SU-DHL-6 (cell line): ENCODE data around the gene FAM20B.

Source experiments
- H2AFZ ChIP-seq: fragments of 200-600 bp; sonication (generic); 2 replicates; pipeline ENCODE4 v1.6.1; 2014; ENCODE audit warnings: low read depth, mild to moderate bottlenecking, moderate library complexity, mixed read lengths, antibody characterized with exemption, low read length; ENCODE audit not compliant: severe bottlenecking
- H3F3A ChIP-seq: fragments of 200-600 bp; shearing (Covaris generic); 2 replicates; pipeline ENCODE4 v1.6.0; 2016; ENCODE audit warnings: antibody characterized with exemption, mild to moderate bottlenecking; ENCODE audit not compliant: insufficient read depth
- H3K27ac ChIP-seq: fragments of 200-600 bp; sonication (generic); 2 replicates; pipeline ENCODE4 v1.5.1; 2016; ENCODE audit warnings: low read depth, mild to moderate bottlenecking, low read length, moderate library complexity, mixed read lengths
- H3K27me3 ChIP-seq: fragments of 200-600 bp; sonication (generic), shearing (Covaris generic); 2 replicates; pipeline ENCODE4 v1.6.0; 2014; ENCODE audit warnings: mild to moderate bottlenecking, low read length
- H3K36me3 ChIP-seq: fragments of 200-600 bp; sonication (generic); 2 replicates; pipeline ENCODE4 v1.6.1; 2014; ENCODE audit warnings: mild to moderate bottlenecking, low read length, mixed read lengths
- H3K4me2 ChIP-seq: fragments of 300-600, 200-600 bp; shearing (Covaris generic), sonication (generic); 2 replicates; pipeline ENCODE4 v1.6.0; 2014; ENCODE audit warnings: low read length, low read depth, mild to moderate bottlenecking; ENCODE audit not compliant: poor library complexity, severe bottlenecking
- H3K4me3 ChIP-seq: fragments of 200-600 bp; sonication (generic); 2 replicates; pipeline ENCODE4 v1.5.1; 2014; ENCODE audit warnings: antibody characterized with exemption, low read length, mild to moderate bottlenecking, mixed read lengths; ENCODE audit not compliant: insufficient read depth, poor library complexity, severe bottlenecking
- H3K79me2 ChIP-seq: fragments of 200-600 bp; sonication (generic); 2 replicates; pipeline ENCODE4 v1.6.1; 2014; ENCODE audit warnings: mild to moderate bottlenecking, low read length, moderate library complexity; ENCODE audit not compliant: insufficient read depth
- H3K9ac ChIP-seq: fragments of 200-600 bp; sonication (generic); 2 replicates; pipeline ENCODE4 v1.7.0; 2014; ENCODE audit warnings: mild to moderate bottlenecking, low read length
- H3K9me2 ChIP-seq: fragments of 200-600 bp; sonication (generic); replicated peaks from 2 replicates; pipeline ENCODE4 v1.6.1; 2014; ENCODE audit warnings: low read length; ENCODE audit not compliant: insufficient read depth
- H3K9me3 ChIP-seq: fragments of 200-600 bp; sonication (generic); 2 replicates; pipeline ENCODE4 v1.6.1; 2014; ENCODE audit warnings: low read length, mixed read lengths; ENCODE audit not compliant: insufficient read depth
- H4K20me1 ChIP-seq: fragments of 200-600 bp; sonication (generic); 2 replicates; pipeline ENCODE4 v1.6.1; 2014; ENCODE audit warnings: low read depth, mild to moderate bottlenecking, antibody characterized with exemption, low read length, moderate library complexity, mixed read lengths
- EZH2phosphoT487 ChIP-seq: fragments of 200-600 bp; sonication (generic), shearing (Covaris generic); conservative IDR thresholded peaks from 2 replicates; pipeline ENCODE4 v1.6.1; 2018; ENCODE audit warnings: mild to moderate bottlenecking, antibody characterized with exemption, low read length, moderate library complexity, mixed read lengths
- TF ChIP-seq, protein P1 (sequence below): fragments of 200-600 bp; sonication (generic); IDR thresholded peaks from one replicate; pipeline ENCODE4 v1.5.1; 2017; ENCODE audit warnings: antibody characterized with exemption, mild to moderate bottlenecking, low read length, moderate library complexity; ENCODE audit not compliant: insufficient read depth, poor library complexity, severe bottlenecking

The FAM20B gene

GRCh38 chr1:179012038-179012437 is 13.7 kb upstream of the FAM20B start:
- Histone ChIP-seq H3K9ac (no peak overlapping the region), H3K9me3 (no peaks in the 10 kb centered on the region), H3K4me3 (no peak overlapping the region), H3K4me2 (no peak overlapping the region), H4K20me1 (no peaks in the 10 kb centered on the region), H3K79me2 (no peaks in the 10 kb centered on the region), H3K9me2 (no peaks in the 10 kb centered on the region), H3K27ac (no peak overlapping the region), H3K36me3 (no peaks in the 10 kb centered on the region), H2AFZ (no peak overlapping the region), H3K27me3 (no peaks in the 10 kb centered on the region), H3F3A (no peaks in the 10 kb centered on the region)
- TF ChIP-seq, protein P1, sequence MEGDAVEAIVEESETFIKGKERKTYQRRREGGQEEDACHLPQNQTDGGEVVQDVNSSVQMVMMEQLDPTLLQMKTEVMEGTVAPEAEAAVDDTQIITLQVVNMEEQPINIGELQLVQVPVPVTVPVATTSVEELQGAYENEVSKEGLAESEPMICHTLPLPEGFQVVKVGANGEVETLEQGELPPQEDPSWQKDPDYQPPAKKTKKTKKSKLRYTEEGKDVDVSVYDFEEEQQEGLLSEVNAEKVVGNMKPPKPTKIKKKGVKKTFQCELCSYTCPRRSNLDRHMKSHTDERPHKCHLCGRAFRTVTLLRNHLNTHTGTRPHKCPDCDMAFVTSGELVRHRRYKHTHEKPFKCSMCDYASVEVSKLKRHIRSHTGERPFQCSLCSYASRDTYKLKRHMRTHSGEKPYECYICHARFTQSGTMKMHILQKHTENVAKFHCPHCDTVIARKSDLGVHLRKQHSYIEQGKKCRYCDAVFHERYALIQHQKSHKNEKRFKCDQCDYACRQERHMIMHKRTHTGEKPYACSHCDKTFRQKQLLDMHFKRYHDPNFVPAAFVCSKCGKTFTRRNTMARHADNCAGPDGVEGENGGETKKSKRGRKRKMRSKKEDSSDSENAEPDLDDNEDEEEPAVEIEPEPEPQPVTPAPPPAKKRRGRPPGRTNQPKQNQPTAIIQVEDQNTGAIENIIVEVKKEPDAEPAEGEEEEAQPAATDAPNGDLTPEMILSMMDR = no peak
- no peak for TF ChIP-seq EZH2phosphoT487

DNA sequence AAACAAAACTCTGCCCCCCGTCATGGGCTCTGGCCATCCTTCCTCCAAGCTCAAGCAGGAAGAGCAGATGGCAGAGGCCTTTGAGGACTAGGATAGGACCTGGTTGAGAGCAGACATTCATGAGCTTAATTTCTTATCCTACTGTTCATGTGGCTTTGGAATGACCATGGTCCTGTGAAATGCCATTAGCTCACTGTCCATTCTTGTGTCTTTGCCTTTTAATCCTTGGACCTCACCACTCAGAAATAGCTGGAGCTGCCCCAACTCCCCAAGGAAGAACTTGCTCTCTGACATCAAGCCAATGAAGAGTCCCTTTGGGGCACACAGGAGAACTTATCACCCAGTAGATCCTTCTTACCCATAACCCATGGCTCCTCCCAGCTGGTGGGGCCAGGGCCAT is 11.6 kb upstream of the FAM20B start:
- Histone ChIP-seq H3K9me3 (no peaks in the 10 kb centered on the region), H3K9me2 (no peaks in the 10 kb centered on the region), H2AFZ (no peak overlapping the region), H3K79me2 (no peaks in the 10 kb centered on the region), H3K4me3 (no peak overlapping the region), H3K27me3 (no peaks in the 10 kb centered on the region), H3K36me3 (no peaks in the 10 kb centered on the region), H4K20me1 (no peaks in the 10 kb centered on the region), H3K9ac (no peak overlapping the region), H3K4me2 (no peak overlapping the region), H3F3A (no peaks in the 10 kb centered on the region), H3K27ac (no peak overlapping the region)
- TF ChIP-seq, protein P1 = no peak
- no peak for TF ChIP-seq EZH2phosphoT487

DNA sequence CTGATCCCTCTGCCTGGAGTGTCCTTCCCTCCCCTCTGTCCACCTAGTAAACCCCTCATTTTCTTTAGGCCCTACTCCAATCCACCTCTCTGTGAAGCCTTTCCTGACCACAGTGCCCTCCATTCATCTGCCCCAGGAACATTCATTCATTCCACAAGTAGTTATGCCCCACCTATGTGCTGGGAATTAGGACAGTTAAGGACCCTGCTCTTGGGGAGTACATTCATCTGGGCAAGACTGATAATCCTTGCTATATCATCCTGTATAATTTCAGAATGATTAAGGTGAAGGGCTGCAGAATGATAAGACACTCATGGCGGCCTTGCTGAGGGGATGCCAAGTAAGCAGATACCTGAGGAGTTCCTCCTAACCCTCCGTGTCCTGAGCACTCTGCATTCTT is 10.3 kb upstream of the FAM20B start:
- no peaks in the 10 kb centered on the region for H3K27me3 ChIP-seq

More for the DNA sequence above, 10.3 kb upstream of the FAM20B start:
- no peak overlapping the region for H2AFZ ChIP-seq
- H3F3A ChIP-seq = no peaks in the 10 kb centered on the region
- no peak overlapping the region for H3K9ac ChIP-seq
- H3K36me3 ChIP-seq = no peaks in the 10 kb centered on the region
- H3K9me2 ChIP-seq = no peaks in the 10 kb centered on the region
- no peak for TF ChIP-seq EZH2phosphoT487
- TF ChIP-seq, protein P1 = no peak
- no peaks in the 10 kb centered on the region for H3K9me3 ChIP-seq
- H3K27ac ChIP-seq = no peak overlapping the region
- H4K20me1 ChIP-seq = no peaks in the 10 kb centered on the region
- no peak overlapping the region for H3K4me3 ChIP-seq
- H3K4me2 ChIP-seq = no peak overlapping the region
- no peaks in the 10 kb centered on the region for H3K79me2 ChIP-seq
